HG03521 (cell line): ENCODE results near the gene TPPP2.

Source experiments
- ATAC-seq: cut with Tn5 transposase; IDR thresholded peaks from one replicate; pipeline ENCODE4 v1.9.1; 2021; ENCODE audit warnings: mild to moderate bottlenecking, moderate library complexity; ENCODE audit not compliant: unreplicated experiment

The TPPP2 gene

DNA sequence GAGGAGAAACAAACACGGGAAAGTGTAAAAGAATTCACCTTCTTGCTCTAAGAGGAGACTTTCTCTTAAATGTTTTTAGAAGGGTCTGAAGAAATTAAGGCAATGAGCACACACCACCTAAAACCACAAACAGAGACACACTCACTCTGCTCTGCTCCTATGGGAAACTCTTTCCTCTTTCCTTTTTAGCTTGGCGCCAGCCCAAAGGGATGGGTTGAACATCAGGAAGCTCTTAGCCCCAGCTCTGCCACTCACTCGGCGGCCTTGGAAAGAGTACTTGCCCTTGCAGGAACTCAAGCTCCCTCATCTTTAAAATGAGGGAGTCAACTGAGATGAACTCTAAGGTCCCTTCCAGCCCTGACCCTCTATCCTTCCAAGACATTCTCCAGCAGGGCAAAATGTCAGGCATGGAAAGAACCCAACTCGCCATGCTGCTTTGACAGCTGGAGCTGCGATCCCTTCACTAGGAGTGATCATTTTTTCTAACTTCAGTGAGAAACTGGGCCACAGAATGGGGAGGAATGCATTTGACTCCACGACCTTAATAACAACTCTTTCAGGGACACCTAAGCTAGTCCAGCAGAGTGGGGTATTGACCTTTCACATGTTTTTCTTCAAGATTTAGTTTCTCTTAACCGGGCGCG lies 26.6 kb downstream of the TPPP2 start:
- ATAC-seq, result no peak

DNA sequence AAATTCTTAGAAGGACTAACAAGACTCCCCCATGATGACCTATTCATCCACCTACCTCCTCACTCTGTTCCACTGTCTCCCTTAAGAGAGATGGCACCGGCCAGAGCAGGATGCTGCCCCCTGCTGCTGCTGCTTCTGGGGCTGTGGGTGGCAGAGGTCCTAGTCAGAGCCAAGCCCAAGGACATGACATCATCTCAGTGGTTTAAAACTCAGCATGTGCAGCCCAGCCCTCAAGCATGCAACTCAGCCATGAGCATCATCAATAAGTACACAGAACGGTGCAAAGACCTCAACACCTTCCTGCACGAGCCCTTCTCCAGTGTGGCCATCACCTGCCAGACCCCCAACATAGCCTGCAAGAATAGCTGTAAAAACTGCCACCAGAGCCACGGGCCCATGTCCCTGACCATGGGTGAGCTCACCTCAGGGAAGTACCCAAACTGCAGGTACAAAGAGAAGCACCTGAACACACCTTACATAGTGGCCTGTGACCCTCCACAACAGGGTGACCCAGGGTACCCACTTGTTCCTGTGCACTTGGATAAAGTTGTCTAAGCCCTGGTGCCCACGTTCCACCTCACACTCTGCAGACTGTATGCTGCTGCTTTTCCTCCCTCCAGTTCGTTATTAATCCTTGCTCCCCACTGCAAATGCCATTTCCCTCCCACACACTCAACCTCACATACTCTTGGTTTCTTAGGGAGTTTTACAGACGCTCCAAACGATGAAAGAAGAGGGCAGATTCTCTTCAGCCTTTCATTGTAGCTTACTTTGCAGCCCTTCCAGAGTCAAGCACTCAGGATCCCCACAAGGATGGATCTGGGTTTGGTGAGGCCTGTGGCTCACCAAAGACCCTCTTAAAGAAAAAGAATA lies 28.0 kb downstream of the TPPP2 start, which contains the start of gene RNASE8:
TSS of gene RNASE8 (plus strand) at position 20 of the 873 bp plus-strand sequence. CDS start at position 91, 71 bp downstream.
- no peak for ATAC-seq

DNA sequence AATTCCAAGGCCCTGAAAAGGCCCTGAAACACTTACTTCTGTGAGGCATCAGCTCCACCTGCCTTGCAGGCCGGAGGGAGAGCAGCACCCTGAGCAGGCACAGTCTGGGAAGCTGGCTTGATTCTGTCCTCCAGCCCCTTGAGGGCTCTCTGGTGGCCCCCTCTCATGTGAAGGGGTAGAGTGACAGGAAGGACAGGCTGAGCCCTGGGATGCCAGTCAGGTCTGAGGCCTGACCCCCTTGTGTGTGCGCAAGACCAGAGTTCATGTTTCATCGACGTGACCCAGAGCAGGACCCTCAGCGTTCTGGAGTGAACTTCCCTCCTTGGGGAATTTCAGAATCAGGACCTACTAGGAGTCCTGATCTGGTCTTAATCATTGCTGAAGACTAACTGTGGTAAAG lies 28.9 kb downstream of the TPPP2 start:
- no peak for ATAC-seq

DNA sequence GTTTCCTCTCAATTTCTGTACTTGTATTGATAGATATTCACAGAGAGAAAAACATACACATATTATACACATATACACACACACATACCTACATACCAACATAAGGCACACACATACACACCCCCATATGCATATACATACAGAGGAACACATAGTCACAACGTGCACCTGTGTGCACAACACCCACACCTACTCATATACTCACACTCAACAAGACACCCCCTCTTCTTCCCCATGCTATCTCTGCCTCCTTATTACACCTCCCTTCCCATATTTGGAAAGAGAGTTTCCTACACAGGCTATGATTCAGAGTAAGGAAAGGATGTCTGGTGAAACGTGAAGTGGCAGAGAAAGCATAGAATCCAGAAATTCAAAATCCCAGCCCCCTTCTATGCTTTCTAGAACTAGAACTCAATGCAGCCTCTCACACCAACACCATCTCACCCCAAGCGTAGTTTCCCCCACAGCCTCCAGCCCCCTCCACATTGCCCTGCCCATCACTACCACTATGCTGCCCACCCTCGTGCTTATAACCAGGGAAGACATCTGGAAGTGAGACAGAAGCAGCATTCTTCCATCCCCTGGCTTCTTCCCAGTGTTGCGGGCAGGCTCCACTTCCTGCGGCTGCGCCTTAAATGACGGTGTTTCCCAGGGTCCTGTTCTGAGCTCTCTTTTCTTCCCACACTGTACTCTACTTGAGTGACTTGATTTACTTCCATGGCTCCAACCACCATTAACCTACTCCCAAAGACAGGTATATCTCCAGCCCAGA lies 30.0 kb downstream of the TPPP2 start:
- no peak for ATAC-seq

DNA sequence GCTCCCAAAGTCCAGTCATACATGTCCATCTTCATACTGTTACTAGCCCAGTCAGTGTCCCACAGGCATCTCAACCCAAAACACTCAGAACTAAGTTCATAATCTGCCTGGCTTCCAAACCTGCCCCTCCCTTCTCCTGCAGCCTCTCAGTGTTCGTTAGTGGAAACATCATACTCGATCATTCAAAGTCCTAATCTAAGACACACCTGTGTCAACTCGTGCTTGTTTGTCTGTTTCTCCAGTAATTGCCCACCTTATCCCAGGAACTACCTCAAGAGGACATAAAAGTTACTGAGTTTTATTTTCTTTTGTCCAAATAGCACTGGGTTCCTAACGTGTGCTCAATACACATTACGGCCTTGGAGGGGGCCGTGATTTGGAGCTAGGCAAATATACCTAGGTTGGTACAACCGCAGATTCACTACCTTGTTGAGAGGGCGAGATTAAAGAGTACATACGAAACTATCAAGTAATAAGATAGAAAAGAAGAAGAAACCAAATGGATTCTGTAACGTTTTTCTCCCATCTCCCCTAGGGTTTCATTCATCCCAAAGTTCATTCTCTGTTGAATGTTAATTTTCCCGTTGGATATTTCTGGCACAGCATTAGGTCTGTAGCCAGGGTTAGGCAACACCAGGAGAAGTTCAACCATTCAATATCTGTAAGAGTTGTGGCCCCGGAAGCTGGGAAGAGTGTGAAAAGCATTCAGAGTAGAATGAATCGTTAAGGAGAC lies 30.8 kb downstream of the TPPP2 start:
- ATAC-seq, result no peak

DNA sequence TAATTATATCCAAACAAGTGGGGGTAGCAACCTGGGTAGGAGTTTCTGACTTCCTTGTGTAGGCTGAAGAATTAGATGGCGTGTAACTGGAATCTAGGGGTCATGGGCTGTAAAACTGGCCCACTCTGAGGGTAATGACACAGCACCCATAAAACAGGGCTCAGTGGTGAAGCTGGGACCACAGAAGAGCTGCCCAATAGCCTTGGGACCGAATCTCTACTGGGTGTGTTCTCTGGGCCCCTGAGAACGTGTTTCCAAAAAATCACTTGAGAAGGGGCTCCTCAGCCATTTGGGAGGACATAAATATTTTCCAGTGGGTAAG lies 31.3 kb downstream of the TPPP2 start:
- no peak for ATAC-seq

DNA sequence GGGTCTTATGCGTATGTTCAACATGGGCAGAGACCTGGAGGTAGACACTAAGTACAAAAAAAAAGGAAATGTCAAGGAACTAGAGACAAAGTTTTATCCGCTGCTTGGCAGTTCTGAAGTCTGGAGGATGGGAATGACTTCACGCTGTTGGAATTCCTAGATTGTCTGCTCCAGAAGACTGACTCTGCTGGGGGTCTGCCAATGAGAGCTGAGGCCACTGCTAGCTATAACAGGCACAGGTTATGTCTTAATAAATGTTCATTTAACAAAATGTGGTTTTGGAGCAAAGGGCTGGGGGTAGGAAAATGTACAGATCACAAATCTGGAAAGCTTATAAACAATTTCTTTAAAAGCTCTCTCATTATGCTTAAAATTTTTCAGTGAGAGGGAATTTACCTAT lies 33.5 kb downstream of the TPPP2 start:
- no peak for ATAC-seq

DNA sequence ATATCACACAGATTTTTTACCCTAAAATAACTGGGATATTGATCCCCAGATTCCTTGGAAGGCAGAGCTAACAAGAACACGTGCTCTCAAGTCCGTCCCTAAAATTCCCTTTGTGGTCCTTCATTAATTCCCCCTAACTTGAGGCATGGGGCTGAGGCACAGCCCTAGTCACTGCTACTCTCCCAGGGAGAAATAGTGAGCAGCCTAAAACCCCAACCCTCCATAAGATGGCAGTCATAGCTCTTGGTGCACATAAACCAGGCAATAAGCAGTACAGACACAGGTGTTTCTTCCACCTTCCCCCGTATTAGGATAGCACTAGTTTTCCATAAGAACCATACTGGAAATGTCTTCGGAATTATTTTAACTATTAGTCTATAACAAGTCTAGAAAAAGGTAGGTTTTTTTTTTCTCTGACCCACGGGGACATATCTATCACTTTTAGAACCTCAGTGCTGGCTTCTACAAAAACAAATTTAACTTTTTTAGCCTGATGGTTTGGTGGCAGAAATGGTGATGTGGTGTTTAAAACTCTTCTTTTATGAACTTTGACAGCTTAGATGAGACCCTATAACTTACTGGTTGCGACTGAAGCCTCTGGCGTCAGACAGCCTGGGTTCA lies 37.0 kb downstream of the TPPP2 start:
- no peak for ATAC-seq

DNA sequence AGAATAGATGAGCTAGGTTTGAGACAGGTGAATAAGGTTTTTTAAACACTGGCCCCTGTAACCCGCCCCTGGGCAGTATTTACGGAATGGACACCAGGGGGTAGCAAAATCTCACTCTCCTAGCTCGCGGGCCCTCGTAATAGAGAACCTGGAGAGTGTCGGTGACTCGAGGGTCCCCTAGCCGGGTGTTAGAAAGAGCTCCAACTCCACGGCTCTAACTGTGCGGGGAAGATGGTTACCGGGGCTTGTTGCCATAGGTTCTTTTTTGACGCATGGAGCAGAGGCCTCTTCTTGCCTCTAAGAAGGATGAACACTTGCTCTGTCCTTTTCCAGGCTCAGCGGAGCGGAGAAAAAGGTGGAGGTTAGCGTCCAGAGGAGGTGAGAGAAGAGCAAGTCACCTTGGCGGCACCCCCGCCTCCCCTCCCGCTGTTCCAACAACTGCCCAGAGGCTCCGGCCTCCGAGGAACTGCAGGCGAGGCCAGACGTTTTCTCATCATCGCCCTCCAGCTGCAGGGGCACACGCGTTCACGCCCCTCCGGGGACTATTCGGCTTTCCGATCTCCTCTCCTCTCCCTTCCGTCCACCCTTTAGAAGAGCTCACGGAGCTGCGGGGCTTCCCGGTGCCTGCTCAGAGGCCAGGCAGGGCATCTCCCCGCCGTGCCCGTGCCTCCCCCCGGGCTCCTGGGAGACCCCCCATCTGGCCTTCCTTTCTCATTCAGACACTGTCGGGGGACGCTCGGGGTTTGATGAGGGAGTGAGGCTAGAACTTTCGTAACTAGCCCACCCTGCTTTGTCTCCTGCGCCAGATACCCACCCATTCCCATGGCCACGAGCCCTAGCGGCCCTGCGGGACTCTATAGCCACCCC lies 38.7 kb downstream of the TPPP2 start:
- no peak for ATAC-seq

DNA sequence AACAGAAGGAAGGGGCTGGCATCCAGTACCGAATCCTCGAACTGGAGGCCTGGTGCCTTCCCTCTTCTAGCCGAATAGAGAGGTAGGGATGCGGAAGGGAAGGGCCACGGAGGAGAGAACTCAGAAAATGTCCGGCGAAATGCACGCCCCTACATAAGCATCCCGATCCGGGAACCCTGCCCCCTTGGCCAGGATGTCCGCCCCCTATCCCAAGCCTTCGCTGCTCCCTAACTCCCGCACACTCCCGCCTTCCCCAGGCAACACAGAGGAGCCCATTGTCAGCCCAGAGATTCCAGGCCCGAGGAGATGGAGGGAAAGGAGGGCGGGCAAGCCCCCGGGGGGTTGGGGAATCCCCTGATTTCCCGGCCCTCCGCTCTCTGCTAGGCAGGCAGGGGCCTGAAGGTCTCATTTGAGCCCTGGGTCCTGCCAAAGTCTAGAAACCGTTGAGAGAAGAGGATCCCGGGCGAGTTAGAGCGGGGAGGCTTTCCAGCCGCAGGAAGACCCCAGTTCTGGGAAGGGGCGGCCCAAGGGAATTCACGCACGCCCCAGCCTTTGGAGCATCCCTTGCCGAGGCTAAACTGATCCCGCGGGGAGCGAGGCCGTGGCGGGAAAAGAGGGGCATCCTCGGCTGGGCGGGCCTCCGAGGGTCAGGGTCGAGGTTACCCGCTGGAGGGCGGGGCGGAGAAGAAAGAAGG lies 39.5 kb downstream of the TPPP2 start:
- ATAC-seq, result no peak

DNA sequence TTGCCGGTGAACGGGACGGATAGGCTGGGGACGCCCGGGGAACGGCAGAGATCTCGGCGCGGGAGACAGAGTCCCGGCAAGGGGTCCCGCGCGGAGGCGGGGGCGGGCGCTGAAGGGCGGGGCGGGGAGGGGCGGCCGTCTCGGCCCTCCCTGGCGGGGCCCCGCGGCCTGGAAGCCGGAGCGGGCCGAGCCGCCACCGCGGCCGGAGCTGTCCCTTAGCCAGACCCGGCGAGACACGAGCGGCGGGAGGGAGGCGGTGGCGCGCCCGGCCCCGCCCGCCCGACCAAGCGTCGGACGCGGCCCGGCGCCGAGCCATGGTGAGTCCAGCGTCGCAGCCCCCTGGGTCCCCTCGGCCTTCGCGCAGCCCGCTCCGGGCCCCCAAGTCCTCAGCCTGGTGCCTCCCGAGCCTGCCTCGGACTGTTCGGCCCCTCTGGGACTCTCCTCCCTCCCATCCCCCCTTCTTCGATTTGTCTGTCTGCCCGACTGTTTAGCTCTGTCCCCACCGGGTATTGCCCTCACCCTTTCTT lies 40.1 kb downstream of the TPPP2 start, which contains the start of gene ARHGEF40:
TSS of gene ARHGEF40 (plus strand) at position 222 of the 527 bp plus-strand sequence. CDS start at position 315, 93 bp downstream.
- no peak for ATAC-seq

DNA sequence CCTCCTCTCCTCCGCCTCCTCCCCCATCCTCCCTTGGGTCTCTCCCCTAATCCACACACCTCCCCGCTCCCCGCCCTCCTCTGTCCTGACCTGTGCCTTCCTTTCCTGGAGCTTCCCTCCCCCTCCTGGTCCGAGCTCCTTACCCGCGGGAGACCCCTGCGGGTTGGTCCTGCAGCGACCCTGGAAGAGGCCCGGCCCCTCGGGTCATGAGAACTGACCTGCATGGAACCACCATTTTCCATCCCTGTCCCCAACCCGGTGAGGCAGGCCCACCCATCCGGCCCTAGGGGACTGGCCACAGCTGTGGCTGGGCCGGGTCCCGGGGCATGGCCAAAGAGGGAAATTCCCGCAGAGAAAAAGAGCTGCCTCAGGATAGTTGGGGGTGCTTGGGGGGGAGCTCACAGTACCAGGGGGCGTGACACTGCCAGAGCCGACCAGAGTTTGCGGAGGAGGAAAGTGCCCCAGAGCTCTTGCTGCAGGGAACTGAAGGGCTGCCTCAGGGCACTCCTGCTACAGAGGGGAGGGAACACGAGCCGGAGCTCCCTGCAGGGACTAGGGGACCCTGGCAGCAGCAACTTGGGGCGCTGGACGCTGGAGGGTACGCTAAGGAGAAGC lies 40.7 kb downstream of the TPPP2 start:
- peak; percentile 6 for ATAC-seq

DNA sequence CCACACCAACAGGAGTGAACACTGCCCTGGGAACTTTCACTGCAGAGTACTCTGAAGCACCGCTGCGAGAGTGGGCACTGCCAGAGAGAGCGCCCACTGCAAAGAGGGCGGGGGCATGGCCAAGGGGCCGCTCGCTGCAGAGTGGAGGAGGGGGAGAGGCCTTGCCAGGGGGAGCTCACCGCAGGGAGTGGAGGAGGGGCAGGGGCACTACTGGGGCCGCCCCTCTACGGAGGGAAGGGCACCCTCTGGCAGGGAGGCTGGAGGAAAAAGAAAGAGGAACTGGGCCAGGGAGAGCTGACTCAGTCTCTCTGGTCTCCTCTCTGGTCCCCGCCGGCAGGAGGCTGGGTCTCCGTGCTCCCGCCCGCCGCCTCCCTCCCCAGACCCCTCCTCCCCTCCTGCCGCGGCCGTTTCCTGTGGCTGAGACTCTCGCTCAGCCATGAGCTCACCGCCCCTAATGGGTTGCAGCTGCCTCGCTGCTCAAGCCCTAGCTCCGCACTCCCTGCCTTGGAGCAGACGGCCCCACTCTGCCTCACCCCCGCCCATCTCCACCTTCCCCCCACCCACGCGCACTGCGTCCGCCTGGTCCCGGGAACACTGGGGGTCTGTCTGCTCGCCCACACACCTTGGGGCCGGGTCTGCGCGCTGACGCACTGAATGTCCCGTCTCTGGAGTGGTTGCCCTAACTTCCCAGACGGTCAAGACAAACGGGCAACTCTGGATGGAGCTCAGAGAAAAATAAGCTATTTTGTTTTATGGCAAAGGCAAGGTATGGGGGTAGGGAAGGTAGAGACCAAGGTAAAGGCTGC lies 41.4 kb downstream of the TPPP2 start:
- peak; percentile 64 for ATAC-seq

DNA sequence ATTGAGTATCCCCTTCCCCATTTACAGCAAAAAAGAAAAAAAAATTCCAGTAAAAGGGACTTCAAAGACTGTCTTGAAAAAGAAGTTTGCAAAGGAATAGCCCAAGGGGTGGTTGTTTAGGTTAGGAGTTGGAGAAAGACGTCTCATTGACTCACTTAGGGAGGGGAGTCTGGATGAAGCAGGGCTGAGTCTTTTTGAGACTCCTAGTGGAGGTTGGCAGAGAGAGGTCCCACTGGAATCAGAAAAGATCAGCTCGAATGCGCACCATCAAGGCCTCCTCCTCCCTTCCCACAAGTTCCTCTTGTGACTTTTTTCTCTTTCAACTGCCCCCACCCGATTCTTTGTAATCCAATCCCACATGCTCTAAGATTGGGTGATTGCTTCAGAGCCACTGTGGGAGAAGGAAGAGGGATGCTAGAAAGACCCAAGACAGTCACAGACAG lies 42.0 kb downstream of the TPPP2 start:
- no peak for ATAC-seq

DNA sequence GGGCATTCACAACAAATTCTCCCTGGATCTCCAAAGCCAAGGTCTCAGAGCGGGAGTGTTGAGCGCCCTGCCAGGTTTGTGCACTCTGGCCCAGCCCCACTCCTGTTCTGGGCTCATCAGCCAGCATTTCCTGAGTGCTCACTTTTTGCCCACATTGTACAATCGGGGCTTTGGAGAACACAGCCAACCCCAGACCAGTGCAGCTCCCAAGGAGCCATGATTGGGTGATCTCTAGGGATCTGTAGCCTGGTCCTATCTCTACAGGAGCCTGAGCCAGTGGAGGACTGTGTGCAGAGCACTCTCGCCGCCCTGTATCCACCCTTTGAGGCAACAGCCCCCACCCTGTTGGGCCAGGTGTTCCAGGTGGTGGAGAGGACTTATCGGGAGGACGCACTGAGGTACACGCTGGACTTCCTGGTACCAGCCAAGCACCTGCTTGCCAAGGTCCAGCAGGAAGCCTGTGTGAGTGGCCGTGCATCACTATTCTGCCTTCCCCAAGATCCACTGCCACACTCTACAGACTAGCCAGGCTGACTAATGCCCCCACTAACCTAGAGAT lies 42.8 kb downstream of the TPPP2 start:
- no peak for ATAC-seq

DNA sequence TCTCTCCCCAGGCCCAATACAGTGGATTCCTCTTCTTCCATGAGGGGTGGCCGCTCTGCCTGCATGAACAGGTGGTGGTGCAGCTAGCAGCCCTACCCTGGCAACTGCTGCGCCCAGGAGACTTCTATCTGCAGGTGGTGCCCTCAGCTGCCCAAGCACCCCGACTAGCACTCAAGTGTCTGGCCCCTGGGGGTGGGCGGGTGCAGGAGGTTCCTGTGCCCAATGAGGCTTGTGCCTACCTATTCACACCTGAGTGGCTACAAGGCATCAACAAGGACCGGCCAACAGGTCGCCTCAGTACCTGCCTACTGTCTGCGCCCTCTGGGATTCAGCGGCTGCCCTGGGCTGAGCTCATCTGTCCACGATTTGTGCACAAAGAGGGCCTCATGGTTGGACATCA lies 43.9 kb downstream of the TPPP2 start:
- no peak for ATAC-seq
